HG02852 (cell line): Measurements from ENCODE around the gene TPST2.

Experiments
- ATAC-seq: cut with Tn5 transposase; IDR thresholded peaks from one replicate; pipeline ENCODE4 v1.9.1; 2021; ENCODE audit warnings: mild to moderate bottlenecking, moderate library complexity; ENCODE audit not compliant: unreplicated experiment

The TPST2 gene

DNA sequence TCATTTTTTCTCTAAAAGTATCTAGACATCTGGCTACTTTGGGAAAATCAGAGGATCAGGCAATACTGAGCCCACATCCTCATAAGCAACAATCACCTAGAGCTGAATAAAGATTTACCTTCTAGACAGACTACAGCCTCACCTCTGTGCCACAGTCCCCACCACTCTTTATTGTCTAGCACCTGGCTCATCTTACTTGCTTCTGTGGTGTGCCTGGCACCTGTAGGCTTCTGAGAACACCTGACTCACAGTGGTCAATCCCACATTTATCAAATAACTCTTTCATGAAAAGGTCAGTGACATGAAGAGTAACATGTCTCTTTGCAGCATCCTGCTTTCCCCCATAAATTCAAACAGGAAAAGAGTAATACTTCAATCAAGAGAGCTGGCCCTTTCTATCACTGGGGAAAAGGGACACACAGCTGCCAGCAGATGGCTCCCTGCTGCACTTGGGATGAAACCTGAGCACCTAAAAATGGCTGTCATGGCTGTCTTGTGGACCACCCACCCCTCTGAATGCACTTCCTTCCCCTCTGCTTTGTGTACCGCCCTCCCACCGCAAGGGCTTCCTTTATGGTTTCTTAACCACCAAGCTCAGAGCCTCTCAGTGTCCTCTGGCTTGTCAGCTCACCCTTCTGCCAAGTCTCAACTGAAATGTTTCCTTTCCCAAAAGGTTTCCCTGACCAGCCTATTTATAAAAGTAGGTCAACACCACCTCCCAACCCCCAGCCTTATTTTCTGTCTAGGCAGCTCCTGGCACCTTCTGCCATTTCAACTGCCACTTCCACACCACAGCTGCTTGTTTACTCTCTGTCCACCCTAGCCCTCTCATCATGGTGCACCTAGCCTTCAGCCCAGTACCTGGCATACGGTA lies 87.0 kb downstream of the TPST2 start:
- no peak for ATAC-seq

- no peak for ATAC-seq
Measured at GRCh38 chr22:26501996-26502395, 87.9 kb downstream of the TPST2 start.

- ATAC-seq: no peak
Measured at GRCh38 chr22:26499188-26499703, 90.7 kb downstream of the TPST2 start.

GRCh38 chr22:26496456-26496855 lies 93.5 kb downstream of the TPST2 start:
- ATAC-seq: no peak

DNA sequence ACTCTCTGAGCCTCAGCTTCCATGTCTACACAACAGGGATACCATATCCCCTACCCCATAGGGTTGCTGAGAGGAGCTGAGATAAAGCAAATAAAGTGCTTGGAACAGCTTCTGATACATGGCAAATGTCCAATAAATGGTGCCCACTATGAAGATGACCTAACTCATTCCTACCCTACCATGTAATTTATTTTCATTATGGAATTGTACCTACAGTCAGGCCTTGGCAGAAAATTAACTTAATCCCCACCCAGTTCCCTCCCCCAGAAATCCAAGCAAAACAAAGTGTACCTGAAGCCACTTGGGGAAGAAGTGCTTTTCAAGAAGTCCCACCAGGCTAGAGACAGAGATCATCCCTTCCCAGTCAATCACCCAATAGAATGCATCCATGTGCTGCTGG lies 95.4 kb downstream of the TPST2 start:
- ATAC-seq: no peak

- ATAC-seq: no peak
Measured at GRCh38 chr22:26492220-26492619, 97.7 kb downstream of the TPST2 start.

- ATAC-seq: no peak
Measured at GRCh38 chr22:26489447-26490036, 100.4 kb downstream of the TPST2 start.

- no peak for ATAC-seq
Measured at GRCh38 chr22:26487996-26488395, 101.9 kb downstream of the TPST2 start.

DNA sequence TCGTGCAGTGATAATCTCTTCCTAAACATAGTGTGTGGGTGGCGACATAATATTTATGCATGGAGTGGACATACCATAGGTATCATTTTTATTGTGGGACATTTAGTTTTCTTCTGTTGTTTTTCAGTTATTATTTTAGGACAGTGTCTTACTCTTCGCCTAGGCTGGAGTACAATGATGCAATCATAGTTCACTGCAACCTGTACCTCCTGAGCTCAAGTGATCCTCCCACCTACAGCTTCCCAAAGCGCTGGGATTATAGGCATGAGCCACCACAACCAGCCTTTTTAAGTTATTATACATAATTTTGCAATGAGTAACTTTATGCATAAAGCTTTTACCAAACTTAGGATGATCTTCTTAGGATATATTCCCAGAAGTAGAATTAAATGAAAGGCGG lies 103.5 kb downstream of the TPST2 start:
- ATAC-seq: no peak

GRCh38 chr22:26485806-26486390 lies 104.0 kb downstream of the TPST2 start:
- no peak for ATAC-seq

DNA sequence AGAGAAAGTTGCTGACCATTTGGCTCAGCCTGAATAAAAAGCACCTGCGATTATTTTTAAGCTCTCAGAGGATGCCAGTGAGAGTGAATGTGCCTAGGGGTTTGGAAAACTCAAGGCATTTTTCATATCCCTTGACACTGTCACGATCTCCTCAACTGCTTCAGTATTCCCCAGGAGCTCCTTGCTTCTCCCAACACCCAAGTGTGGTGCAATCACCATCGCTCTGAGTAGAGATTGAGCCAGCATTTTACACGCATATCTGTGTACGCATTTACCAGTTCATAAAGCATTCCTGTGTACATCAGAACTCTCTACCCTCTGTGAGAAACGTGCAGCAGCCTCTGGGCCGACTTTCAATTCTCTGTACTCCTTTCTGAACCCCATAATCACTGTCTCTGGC lies 104.9 kb downstream of the TPST2 start:
- ATAC-seq: no peak

- ATAC-seq: no peak
Measured at GRCh38 chr22:26484360-26484706, 105.6 kb downstream of the TPST2 start.

GRCh38 chr22:26483439-26484359 lies 106.2 kb downstream of the TPST2 start, which contains the start of the genes HPS4 and SRRD:
Gene HPS4 (minus strand): TSS chr22:26483783. CDS start chr22:26481762, 2,021 bp downstream.
Gene SRRD (plus strand): TSS chr22:26483877. CDS start chr22:26483891, 14 bp downstream.
- peak; percentile 74 for ATAC-seq

GRCh38 chr22:26483043-26483438 lies 106.9 kb downstream of the TPST2 start:
- ATAC-seq: no peak

DNA sequence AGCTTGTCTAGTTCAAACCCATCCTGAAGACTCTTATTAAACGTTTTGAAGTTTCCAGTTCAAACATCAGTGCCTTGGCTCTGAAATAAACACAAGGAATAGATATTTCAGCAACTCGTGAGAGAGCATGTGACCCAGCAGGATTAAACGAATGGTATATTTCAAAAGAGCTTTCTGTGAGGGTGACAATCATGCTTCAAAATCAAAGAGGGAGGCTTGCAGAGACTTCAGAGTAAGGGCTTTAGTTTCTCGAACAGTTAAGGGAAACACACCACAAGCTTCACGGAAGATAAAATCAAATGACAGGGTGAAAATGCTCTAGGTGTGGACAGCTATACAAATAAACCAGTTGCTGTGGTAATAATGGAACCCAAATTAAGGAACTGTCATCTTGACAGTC lies 107.8 kb downstream of the TPST2 start:
- ATAC-seq: no peak

GRCh38 chr22:26481694-26482093 lies 108.2 kb downstream of the TPST2 start:
- ATAC-seq: no peak

- ATAC-seq: no peak
Measured at GRCh38 chr22:26481112-26481693, 108.7 kb downstream of the TPST2 start.

DNA sequence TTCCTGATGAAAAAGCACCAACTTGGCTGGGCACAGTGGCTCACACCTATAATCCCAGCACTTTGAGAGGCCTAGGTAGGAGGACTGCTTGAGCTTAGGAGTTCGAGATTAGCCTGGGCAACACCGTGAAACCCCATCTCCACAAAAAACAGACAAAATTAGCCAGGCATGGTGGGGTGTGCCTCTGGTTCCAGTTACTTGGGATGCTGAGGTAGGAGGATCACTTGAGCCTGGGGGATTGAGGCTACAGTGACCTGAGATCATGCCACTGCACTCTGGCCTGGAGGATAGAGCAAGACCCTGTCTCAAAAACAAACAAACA lies 109.4 kb downstream of the TPST2 start:
- ATAC-seq: no peak

DNA sequence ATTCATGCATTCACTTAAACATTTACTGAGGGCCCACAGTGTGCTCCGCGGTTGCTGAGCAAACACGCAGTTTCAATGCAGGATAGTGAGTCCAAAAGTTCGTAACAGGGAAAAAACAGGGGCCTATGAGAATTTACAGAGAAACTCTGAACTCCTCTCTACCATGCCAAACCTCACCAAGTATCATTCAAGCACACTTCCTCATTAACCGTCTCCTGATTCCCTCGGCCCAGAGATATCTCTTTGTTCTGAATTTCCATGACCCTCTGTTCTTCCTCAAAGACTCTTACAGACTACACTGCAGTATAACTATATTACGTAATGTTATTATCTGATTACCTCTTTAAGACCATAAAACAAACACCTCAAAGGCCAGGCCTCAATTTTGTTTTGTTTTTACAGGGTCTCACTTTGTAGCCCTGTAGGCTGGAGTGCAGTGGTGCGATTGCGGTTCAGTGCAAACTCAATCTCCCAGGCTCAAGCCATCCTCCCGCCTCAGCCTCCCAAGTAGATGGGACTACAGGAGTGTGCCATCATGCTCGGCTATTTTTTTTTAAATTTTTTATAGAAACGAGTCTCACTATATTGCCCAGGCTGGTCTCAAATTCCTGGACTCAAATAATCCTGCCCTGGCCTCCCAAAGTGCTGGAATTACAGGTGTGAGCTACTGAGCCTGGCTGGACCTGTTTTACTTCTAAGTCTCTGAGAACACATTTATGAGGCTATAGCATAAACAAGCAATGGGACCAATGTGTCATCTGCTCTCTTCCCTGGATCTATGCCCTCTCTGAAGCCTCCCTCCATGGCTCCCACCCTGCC lies 109.9 kb downstream of the TPST2 start:
- no peak for ATAC-seq
